Motor neuron (in vitro differentiated cells): Measurements from ENCODE around the gene GJA4. TPM values are rescaled to one million over a fixed set of nuclear protein-coding genes. Genes with fewer than 3 reads are reported as not detected.
A peak's percentile ranks its signal among the peaks of the same experiment; 100 is the strongest.
"Not testable (repeated sequence)": the region's sequence is repeated elsewhere in the genome, so short reads cannot be mapped to it uniquely, and the experiment has no call there.

Experiments used
- ATAC-seq, 8 experiments: fragments of 200-7000 bp; cut with Tn5 transposase; replicated peaks in 6 of 8; 2 replicates each; pipeline ENCODE4 v1.8.0; 2021; ENCODE audit warnings: mild to moderate bottlenecking in 8 of 8, moderate library complexity in 8 of 8
- H3K27ac ChIP-seq, 2 donors: fragments of 250-450 bp; sonication (Bioruptor Pico); 2 replicates each; pipeline ENCODE4 v1.9.0; 2021; ENCODE audit warnings: antibody characterized with exemption in 2 of 2, mild to moderate bottlenecking in 2 of 2, moderate library complexity in 1 of 2
- H3K4me1 ChIP-seq, 2 donors: fragments of 250-450 bp; sonication (Bioruptor Pico); replicated peaks in 1 of 2; 2 replicates each; pipeline ENCODE4 v1.6.1; 2021; ENCODE audit warnings: antibody characterized with exemption in 2 of 2, mild to moderate bottlenecking in 2 of 2, moderate library complexity in 1 of 2
- H3K4me3 ChIP-seq, 5 donors: fragments of 250-450 bp; sonication (Bioruptor Pico); 2 replicates each; pipeline ENCODE4 v1.9.0; 2021; ENCODE audit warnings: antibody characterized with exemption in 5 of 5, mild to moderate bottlenecking in 5 of 5, moderate library complexity in 4 of 5
- WGBS, 10 experiments: fragments of 450-650 bp; shearing (Covaris generic); methylation state at CpG; one replicate each; pipeline ENCODE4 v1.0.0; 2022; 5-methylcytosine and 5-hydroxymethylcytosine counted together
- in situ Hi-C, 9 experiments: fragments of 400-800 bp; cut with MboI; loops; one replicate each; pipeline ENCODE4 v1.15.0; 2021; ENCODE audit warnings: low sequenced_read_pairs in 9 of 9, low pct_unique_long_range_greater_than_20kb in 2 of 9; ENCODE audit not compliant: unreplicated experiment in 9 of 9
- total RNA-seq, 8 experiments: library from RNA; unstranded; fragments of 300-600 nt; gene quantifications; 2 replicates each; pipeline versions ENCODE4 v1.2.3 to v1.2.4, GENCODE V29; 2022

Gene GJA4
- total RNA-seq, 8 experiments from 2014 or later = 0.38 to 1.2 (median 0.68) TPM

DNA sequence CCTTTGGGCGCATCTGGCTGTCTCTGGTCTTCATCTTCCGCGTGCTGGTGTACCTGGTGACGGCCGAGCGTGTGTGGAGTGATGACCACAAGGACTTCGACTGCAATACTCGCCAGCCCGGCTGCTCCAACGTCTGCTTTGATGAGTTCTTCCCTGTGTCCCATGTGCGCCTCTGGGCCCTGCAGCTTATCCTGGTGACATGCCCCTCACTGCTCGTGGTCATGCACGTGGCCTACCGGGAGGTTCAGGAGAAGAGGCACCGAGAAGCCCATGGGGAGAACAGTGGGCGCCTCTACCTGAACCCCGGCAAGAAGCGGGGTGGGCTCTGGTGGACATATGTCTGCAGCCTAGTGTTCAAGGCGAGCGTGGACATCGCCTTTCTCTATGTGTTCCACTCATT lies 35.4 kb upstream of the GJA4 start:
- Histone ChIP-seq H3K4me3 (no peak overlapping the region), H3K27ac (no peak overlapping the region), H3K4me1 (no peaks in the 10 kb centered on the region)
- 83 to 100% (median 91%) methylated on average over 1 to 18 of the region's 21 CpGs; no CpG with 5 or more reads in 4 of the 10 experiments for WGBS, 10 experiments
- ATAC-seq = no peak
- in situ Hi-C loops = no loop called here

DNA sequence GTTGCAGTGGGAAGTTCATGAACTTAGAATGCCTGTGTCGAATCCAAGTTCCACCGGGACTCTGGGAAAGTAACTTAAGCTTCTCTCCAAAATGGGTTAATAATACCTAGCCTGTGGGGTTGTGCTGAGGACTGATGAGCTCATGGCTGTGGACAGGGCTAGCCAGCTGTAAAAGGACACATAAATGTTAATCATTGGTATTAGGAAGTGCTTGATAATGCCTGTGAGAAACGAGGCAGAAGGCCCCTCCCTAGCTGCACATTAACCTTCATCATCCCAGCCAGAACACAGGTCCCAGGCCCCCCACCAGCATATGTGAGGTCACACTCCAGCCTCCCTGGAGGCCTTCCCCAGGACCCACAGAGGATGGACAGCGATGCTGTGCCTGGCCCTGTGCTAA lies 34.0 kb upstream of the GJA4 start:
- 0 to 100% (median 69%) methylated on average over 1 to 4 of the region's 4 CpGs; no CpG with 5 or more reads in 4 of the 10 experiments for WGBS, 10 experiments
- H3K4me1 ChIP-seq = no peaks in the 10 kb centered on the region
- in situ Hi-C loops = no loop called here

DNA sequence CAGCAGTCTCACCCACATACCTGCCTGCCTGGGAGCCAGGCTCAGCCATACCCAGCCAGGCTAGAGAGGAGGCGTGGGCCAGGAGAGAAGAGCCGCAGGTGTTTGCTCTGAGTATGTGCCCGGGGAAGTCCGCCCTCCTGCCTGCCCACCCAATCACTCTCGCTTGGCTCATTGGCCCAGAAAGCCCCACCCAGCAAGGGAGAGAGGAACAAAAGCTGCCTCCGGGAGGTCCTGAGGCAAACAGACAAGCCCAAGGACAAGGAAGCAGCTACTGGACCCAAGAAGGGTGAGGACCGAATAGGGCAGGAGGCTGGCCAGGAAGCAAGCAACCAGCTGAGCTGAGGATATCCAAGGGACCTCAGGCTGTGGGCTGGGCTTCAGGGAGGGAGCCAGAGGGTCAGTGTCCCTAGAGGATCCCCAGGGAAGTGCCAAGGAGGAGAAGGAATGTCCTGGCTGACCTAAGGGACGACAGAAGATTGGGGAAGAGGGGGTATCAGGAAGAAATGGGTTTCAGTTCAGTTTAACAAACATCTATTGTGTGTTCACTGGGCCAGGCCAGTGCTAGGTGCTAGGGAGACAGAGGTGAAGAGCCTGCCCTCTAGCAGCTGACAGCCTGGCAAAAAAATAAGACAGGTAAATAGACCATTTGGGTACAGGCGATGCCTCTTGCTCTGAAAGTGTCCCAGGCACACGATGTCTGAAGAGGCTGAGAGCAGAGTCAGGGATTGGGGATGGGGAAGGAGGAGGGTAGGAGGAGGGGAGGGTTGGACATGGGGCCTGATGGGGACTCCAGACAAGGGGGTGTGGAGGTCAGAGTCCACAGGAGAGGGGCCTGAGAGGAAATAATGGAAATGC lies 33.1 kb upstream of the GJA4 start, which contains the start of gene GJB4:
Gene GJB4, plus strand, starts transcription at position 238 of the 855 bp plus-strand sequence. CDS start 1,515 bp downstream, outside the sequence.
- no peak within 1 kb of the TSS for H3K27ac ChIP-seq
- in situ Hi-C loops = no loop called here
- WGBS, 10 experiments = 17 to 79% (median 55%) methylated on average over 1 to 7 of the region's 10 CpGs; no CpG with 5 or more reads in 2 of the 10 experiments
- no peak within 1 kb of the TSS for H3K4me3 ChIP-seq
- ATAC-seq = peak in 3 of 8 experiments; percentile 19 to 41 (median 22)
- no peaks in the 10 kb centered on the region for H3K4me1 ChIP-seq

More for the DNA sequence above, 34.0 kb upstream of the GJA4 start:
- ATAC-seq = peak in 3 of 8 experiments; percentile 5 to 17 (median 15)
- H3K27ac ChIP-seq = no peak overlapping the region
- H3K4me3 ChIP-seq = no peak overlapping the region

DNA sequence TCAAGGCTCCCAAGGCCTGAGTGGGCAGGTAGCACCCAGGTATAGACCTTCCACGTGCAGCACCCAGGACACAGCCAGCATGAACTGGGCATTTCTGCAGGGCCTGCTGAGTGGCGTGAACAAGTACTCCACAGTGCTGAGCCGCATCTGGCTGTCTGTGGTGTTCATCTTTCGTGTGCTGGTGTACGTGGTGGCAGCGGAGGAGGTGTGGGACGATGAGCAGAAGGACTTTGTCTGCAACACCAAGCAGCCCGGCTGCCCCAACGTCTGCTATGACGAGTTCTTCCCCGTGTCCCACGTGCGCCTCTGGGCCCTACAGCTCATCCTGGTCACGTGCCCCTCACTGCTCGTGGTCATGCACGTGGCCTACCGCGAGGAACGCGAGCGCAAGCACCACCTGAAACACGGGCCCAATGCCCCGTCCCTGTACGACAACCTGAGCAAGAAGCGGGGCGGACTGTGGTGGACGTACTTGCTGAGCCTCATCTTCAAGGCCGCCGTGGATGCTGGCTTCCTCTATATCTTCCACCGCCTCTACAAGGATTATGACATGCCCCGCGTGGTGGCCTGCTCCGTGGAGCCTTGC lies 31.5 kb upstream of the GJA4 start:
- no peak for ATAC-seq
- H3K4me3 ChIP-seq = no peak overlapping the region
- no peaks in the 10 kb centered on the region for H3K4me1 ChIP-seq
- WGBS, 10 experiments = 80 to 100% (median 95%) methylated on average over 1 to 25 of the region's 33 CpGs; no CpG with 5 or more reads in 3 of the 10 experiments
- H3K27ac ChIP-seq = no peak overlapping the region
- in situ Hi-C loops = no loop called here

DNA sequence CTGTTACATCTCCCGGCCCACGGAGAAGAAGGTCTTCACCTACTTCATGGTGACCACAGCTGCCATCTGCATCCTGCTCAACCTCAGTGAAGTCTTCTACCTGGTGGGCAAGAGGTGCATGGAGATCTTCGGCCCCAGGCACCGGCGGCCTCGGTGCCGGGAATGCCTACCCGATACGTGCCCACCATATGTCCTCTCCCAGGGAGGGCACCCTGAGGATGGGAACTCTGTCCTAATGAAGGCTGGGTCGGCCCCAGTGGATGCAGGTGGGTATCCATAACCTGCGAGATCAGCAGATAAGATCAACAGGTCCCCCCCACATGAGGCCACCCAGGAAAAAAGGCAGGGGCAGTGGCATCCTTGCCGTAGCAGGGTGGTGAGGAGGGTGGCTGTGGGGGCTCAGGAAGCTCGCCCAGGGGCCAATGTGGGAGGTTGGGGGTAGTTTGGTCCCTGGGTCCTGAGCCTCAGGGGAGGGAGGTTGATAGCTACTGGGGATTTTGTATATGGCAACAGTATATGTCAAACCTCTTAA lies 31.0 kb upstream of the GJA4 start:
- no peak for ATAC-seq
- 64 to 100% (median 97%) methylated on average over 1 to 3 of the region's 13 CpGs; no CpG with 5 or more reads in 6 of the 10 experiments for WGBS, 10 experiments
- in situ Hi-C loops = no loop called here

DNA sequence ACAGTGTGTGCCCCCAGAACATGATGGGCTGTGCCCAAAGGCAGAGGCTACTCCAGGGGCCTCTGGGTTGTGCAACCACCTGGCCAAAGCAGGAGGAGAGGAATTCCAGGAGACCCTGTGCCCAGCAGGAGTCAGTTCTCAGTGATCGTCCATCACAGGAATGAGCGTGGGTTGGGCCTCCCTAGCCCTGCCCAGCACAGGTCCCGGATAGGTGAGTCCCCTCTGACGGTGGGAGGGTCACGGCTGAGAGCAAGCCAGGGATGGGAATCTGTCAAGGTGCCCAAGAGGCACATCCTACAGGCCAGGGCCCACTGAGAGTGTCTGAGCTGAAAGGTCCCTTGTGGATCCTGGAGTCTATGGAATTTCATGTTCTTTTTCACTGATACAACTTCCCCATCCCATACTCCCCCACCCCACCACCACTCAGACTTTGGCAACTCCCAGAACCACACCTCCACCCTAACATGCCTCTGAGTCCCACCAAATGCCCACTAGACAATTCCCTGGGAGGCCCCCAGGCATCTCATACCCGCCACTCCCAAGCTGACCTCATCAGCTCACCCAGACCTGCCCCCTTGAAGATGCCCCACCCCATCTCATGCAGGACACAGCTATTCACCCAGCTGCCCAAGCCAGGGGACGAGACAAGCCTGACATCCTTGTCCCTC lies 30.2 kb upstream of the GJA4 start:
- whole genome bisulfite sequencing, 10 experiments = 55 to 81% (median 77%) methylated on average over 3 to 5 of the region's 7 CpGs; no CpG with 5 or more reads in 6 of the 10 experiments
- ATAC-seq = peak in 3 of 8 experiments; percentile 60 to 71 (median 65)

More for the DNA sequence above, 31.0 kb upstream of the GJA4 start:
- H3K27ac ChIP-seq = no peak overlapping the region
- H3K4me3 ChIP-seq = no peak overlapping the region
- H3K4me1 ChIP-seq = no peaks in the 10 kb centered on the region

DNA sequence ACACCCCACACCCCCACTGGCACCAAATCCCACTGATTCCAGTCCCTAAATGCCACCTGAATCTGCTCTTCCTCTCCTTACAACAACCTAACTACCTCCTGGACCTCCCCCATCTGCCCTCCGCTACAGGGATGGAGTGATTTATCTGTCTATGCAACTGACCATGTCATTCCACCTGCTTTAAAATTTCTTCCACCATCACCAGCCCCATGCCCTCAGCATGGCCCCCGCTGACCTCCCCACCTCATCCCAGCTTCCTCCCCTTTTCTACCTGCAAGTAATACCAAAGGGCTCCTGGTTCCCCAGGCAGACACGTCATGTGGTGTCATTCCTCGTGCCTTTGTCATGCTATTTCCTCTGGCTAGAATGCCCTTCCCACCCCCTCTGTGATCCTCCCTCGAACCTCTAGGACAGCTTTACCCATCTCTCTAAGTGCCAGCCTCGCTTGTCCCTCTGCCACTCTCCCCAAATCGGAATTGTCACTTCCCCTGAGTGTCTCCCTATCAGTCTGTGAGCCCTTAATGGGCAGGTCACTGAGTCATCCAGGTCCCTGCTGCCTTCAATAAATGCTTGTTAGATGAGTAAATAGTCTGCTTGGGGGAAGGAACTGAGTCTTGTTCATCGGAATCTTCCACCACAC lies 29.5 kb upstream of the GJA4 start:
- in situ Hi-C loops = no loop called here
- no peak overlapping the region for H3K4me3 ChIP-seq
- H3K4me1 ChIP-seq = no peaks in the 10 kb centered on the region
- WGBS, 10 experiments = 18 to 66% (median 30%) methylated on average over 2 to 5 of the region's 8 CpGs; no CpG with 5 or more reads in 5 of the 10 experiments
- ATAC-seq = peak in 3 of 8 experiments; percentile 22 to 38 (median 34)
- H3K27ac ChIP-seq = no peak overlapping the region

More for the DNA sequence above, 30.2 kb upstream of the GJA4 start:
- Histone ChIP-seq H3K27ac (no peak overlapping the region), H3K4me3 (no peak overlapping the region), H3K4me1 (no peaks in the 10 kb centered on the region)
- in situ Hi-C loops = no loop called here

DNA sequence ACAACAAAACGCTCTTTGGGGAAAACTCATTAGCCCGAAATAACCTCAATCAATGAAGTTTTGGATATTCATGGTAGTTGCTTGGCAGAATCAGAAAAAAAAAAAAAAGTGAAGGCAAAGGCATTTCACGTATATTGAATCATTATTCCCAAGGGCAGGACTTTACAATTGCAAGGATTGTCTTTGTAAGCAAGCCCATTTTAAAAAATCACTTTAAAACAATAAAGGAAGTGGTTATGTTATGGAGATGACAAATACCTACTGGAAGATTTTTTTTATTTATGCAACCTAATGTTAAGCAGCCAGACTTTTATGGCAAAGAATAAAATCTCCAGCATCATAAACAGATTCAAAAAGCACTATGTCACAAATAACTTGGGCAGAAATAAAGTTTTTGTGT lies 23.9 kb upstream of the GJA4 start:
- Histone ChIP-seq H3K4me1 (no peaks in the 10 kb centered on the region), H3K4me3 (no peak overlapping the region), H3K27ac (no peak overlapping the region)
- ATAC-seq = no peak
- 4 to 100% (median 69%) methylated on average over 1 to 3 of the region's 3 CpGs for WGBS, 10 experiments
- in situ Hi-C loops = no loop called here

DNA sequence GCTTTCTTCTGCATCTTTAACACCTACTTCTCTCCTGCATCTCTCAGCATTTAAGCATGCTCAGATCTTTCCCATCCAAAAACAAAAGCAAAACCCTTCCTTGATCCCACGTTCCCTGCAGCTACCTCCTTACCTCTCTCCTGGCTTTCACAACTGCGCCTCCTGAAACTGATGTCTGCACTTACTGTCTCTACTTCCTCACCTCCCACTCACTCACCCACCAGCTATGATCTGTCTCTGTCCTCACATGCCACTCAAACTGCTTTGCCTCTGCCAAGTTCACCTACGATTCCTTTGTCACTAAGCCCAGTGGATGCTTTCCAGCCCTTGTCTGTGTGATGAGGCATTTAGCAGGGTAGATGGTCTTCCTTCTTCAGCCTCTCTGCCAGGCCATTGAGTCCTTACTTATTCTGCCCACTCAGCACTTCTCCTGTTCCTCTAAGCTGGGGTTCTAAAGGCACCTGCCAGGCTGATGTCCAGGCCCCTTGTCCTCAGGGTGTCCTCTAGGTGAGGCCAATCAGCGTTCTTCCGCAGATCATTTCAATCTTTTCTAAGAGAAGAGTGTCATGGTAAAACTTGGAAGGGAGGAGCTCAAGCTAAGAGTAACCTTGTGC lies 21.8 kb upstream of the GJA4 start:
- H3K27ac ChIP-seq = no peak overlapping the region
- peak in 1 of 8 experiments; percentile 16 for ATAC-seq
- 32 to 94% (median 85%) methylated on average over 2 to 5 of the region's 5 CpGs; no CpG with 5 or more reads in 2 of the 10 experiments for WGBS, 10 experiments
- in situ Hi-C loops = no loop called here
- H3K4me1 ChIP-seq = no peaks in the 10 kb centered on the region
- H3K4me3 ChIP-seq = no peak overlapping the region

DNA sequence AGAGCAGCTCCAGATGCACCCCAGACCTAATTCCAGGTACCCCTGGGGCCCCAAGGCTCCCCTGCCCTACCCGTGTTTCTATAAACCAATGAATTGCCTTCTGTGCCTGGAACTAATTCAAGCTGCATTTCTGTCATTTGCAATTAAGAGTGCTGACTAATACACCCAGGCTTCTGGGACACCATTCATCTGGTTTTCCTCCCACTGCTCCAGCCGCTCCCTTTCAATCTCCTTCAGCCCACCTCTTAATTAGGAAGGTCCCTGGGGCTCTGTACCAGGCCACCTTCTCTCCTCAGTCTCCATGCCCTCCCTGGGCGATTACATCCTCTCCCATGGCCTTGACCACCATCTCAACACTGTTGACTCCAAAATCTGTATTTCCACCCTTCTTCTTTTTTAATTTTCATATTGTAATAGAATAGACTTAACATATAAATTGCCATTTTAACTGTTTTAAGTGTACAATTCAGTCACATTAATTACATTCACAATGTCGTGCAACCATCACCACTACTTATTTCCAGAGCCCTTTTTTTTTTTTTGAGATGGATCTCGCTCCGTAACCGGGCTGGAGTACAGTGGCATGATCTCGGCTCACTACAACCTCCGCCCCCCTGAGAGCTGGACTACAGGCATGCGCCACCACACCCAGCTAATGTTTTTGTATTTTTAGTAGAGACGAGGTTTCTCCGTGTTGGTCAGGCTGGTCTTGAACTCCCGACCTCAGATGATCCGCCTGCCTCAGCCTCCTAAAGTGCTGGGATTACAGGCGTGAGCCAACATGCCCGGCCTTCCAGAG lies 21.0 kb upstream of the GJA4 start:
- WGBS, 10 experiments = 3 to 100% (median 34%) methylated on average over 1 to 16 of the region's 16 CpGs; no CpG with 5 or more reads in 1 of the 10 experiments
- in situ Hi-C loops = no loop called here
- no peaks in the 10 kb centered on the region for H3K4me1 ChIP-seq
- H3K4me3 ChIP-seq = no peak overlapping the region
- ATAC-seq = peak in 3 of 8 experiments; percentile 76 to 83 (median 81)
- no peak overlapping the region for H3K27ac ChIP-seq

DNA sequence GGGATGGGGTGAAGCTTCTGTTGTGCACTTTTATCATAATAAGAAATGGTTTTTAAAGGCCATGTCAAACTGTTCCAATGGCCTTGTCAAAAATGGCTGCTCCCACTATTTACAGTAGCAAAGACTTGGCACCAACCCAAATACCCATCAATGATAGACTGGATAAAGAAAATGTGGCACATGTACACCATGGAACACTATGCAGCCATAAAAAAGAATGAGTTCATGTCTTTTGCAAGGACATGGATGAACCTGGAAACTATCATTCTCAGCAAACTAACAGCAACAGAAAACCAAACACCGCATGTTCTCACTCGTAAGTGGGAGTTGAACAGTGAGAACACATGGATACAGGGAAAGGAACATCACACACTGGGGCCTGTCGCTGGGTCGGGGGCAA lies 19.7 kb upstream of the GJA4 start:
- WGBS, 10 experiments = 71 to 100% (median 91%) methylated on average over 1 to 4 of the region's 4 CpGs; no CpG with 5 or more reads in 2 of the 10 experiments
- in situ Hi-C loops, H3K4me1 ChIP-seq, H3K4me3 ChIP-seq, H3K27ac ChIP-seq, ATAC-seq: not testable (repeated sequence)
